Coronary artery (tissue), 2 donors: Measurements from ENCODE around the gene NPPA.
"Not testable (repeated sequence)": the region's sequence is repeated elsewhere in the genome, so short reads cannot be mapped to it uniquely, and the experiment has no call there.

ENCODE experiments used
- DNase-seq: peaks from one replicate; pipeline ENCODE4 v3.0.0-alpha.2; 2017; ENCODE audit warnings: low spot score
- H3K27ac ChIP-seq, 2 donors: fragments of 200-600 bp; sonication (generic); one replicate each; pipeline ENCODE4 v1.5.1; 2016 to 2019
- H3K4me3 ChIP-seq: fragments of 200-600 bp; sonication (generic); 2 replicates; pipeline ENCODE4 v1.5.1; 2016; ENCODE audit warnings: mild to moderate bottlenecking, moderate library complexity
- TF ChIP-seq, protein P1 (sequence below): fragments of 200-600 bp; sonication (generic); IDR thresholded peaks from one replicate; pipeline ENCODE4 v1.5.1; 2019; ENCODE audit warnings: antibody characterized with exemption

The NPPA gene

DNA sequence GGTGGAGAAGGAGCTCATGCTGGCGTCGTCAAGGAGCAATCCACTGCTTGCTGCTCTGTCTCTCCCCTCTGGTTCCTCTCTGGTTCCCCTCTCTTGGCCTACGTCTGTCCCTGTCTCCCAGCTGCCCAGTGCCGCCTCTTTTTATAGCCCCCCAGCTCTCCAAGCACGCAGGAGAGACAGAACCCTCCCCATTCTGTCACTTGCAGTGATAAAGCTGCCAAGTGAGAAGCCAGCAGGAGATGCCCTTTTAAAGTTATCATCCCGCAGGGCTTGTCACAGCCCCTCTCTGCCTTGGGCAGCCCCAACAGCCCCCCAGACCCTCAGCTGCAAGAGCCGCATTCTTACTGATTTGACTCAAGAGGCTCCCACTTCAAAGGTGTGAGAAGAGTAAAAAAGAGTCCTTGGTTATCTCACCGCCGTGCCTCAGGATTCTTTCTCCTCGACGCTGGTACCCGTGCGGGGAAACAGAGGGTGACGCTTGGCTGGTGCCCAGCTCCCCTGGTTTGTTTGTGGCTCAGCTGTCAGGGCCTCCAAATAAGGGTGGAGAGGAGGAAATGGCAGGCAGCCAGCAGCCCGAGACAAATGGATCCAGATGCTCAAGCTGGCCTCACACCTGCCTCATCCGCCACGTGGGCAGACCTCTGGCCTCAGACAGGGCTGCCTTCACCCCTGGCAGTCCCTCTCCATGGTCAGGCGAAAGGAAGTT is at the start of gene NPPA:
Gene NPPA (minus strand): TSS at position 117 of the 706 bp plus-strand sequence. CDS start 99 bp downstream, at position 18.
- no peak within 1 kb of the TSS for H3K27ac ChIP-seq
- TF ChIP-seq, protein P1, sequence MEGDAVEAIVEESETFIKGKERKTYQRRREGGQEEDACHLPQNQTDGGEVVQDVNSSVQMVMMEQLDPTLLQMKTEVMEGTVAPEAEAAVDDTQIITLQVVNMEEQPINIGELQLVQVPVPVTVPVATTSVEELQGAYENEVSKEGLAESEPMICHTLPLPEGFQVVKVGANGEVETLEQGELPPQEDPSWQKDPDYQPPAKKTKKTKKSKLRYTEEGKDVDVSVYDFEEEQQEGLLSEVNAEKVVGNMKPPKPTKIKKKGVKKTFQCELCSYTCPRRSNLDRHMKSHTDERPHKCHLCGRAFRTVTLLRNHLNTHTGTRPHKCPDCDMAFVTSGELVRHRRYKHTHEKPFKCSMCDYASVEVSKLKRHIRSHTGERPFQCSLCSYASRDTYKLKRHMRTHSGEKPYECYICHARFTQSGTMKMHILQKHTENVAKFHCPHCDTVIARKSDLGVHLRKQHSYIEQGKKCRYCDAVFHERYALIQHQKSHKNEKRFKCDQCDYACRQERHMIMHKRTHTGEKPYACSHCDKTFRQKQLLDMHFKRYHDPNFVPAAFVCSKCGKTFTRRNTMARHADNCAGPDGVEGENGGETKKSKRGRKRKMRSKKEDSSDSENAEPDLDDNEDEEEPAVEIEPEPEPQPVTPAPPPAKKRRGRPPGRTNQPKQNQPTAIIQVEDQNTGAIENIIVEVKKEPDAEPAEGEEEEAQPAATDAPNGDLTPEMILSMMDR = no peak
- H3K4me3 ChIP-seq = no peak within 1 kb of the TSS
- DNase-seq = no peak

DNA sequence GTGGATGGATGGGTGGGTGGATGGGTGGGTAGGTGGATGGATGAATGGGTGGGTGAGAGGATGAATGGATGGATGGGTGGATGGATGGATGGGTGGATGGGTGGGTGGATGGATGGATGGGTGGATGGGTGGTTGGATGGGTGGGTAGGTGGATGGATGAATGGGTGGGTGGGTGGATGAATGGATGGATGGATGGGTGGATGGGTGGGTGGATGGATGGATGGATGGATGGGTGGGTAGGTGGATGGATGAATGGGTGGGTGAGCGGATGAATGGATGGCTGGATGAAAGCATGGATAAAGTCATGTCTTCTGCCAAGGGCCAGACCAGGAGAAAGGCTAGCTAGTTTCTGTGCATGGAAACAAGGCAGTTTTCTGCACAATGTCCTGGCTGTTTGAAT is 46.9 kb upstream of the NPPA start:
- H3K4me3 ChIP-seq, H3K27ac ChIP-seq, DNase-seq: not testable (repeated sequence)

DNA sequence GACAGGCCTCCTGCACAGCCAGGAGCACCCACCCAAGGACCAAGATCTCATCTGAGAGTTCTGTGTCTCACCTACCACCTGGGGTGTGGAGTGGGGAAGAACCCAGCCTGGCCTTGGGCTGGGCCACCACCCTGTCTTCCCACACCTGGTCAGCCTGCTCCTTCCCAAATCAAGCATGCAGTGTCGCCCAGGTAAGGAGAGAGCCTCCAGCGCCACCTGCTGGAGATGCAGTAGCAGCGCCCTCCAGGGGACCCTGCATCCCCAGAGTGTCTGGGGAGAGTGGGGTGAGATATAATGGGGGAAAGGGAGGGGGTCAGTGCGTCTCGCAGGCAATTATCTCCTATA is 46.3 kb upstream of the NPPA start:
- no peak overlapping the region for H3K4me3 ChIP-seq
- TF ChIP-seq, protein P1 = peak; percentile 57
- H3K27ac ChIP-seq = no peak overlapping the region
- DNase-seq = no peak

DNA sequence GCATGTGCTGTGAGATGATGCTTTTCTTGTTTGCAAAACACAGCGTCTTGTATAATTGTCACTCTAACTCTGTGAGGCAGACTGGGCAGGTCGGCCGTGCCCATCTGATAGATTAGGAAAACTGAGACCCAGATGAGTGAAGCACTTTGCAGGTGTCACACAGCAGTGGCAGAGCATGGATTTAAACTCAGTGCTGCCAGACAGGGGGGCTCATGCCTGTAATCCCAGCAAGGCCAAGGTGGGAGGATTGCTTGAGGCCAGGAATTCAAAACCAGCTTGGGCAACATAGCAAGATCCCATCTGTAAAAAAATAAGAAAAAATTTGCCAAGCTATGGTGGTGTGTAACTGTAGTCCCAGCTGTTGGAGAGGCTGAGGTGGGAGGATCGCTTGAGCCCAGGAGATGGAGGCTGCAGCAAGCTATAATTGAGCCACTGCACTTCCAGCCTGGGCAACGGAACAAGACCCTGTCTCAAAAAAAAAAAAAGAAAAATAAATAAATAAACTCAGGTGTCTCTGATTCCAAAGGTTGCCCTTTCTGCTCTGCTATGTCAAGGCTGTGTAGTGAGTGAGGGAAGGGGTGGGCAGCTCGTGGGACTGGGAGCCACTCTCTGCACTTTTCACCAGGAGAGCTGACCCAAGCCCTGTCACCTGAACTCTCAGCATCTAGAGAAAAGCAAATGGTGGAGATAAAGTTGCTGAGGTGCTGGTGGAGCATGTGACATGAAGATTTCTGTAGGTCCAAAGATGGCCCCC is 44.0 kb upstream of the NPPA start:
- H3K4me3 ChIP-seq = no peak overlapping the region
- no peak overlapping the region for H3K27ac ChIP-seq
- no peak for DNase-seq
- TF ChIP-seq, protein P1 = no peak

DNA sequence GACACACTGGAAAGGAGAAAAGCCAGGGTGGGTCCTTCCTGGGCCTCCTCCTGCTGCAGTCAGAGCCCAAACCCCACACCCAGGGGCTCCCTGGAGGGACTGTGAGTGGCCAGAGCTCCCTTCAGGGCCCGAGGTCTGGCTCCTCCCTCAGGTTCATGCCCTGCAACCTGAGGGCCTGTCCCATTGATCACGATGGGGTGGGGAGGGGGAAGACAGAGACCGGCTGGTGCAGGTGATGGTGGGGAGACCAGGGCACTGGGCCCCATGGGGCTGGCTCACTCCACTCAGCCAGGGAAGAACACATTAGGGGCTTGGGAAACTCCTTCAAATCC is 41.3 kb upstream of the NPPA start:
- Histone ChIP-seq H3K27ac (no peak overlapping the region), H3K4me3 (no peak overlapping the region)
- no peak for DNase-seq
- TF ChIP-seq, protein P1 = no peak

DNA sequence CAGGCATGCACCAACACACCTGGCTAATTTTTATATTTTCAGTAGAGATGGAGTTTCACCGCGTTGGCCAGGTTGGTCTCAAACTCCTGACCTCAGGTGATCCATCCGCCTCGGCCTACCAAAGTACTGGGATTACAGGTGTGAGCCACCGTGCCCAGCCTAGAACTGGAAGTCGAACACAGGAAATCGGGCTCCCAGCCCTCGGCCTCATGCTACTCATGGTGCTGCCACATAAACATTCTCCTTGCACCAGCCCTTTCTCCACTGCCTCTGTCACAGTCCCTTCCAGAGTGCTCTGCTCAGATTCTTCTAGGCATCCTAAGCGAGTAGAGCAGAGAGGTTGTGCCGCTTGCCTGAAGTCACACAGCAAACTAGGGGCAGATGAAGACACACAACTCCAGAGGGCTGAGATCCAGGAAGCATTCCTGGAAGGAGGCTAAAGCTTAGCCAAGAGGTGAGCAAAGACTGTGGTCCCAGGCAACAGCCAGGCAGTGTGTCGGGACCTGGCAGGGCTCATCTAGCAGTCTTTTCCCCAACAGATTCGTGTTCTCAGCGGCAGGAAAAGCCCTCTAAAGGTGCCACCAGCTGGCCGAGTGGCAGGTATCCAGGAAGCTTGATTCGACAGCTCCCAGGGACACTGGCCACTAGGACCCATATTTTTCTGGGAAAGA is 40.8 kb upstream of the NPPA start:
- no peak overlapping the region for H3K27ac ChIP-seq
- DNase-seq = no peak
- H3K4me3 ChIP-seq = no peak overlapping the region
- TF ChIP-seq, protein P1 = no peak

DNA sequence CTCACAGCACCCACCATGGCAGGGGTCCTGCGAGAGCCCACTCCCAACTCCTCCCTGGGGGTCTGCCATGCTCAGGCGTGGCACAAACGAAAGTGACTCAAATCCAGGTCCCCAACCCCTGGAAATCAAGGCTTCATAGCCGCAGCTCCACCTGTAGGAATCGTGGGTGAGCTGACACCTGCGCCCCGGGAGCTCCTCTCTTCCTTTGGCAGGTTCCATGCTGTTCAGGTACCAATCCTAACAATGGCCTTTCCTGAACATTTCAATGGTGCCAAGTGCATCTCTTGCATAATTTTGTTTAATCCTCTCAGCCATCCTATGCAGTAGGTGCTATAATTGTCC is 40.1 kb upstream of the NPPA start:
- DNase-seq = no peak
- no peak overlapping the region for H3K27ac ChIP-seq
- H3K4me3 ChIP-seq = no peak overlapping the region
- TF ChIP-seq, protein P1 = no peak
